Activated B cell treated with CpG ODN at 0.5 μM for 24 hours (primary cell): ENCODE results near the gene CYP2B6. TPM values are rescaled to one million over a fixed set of nuclear protein-coding genes. Genes with fewer than 3 reads are reported as not detected.
"Not testable (repeated sequence)": the region's sequence is repeated elsewhere in the genome, so short reads cannot be mapped to it uniquely, and the experiment has no call there.

ENCODE experiments used
- ATAC-seq: fragments of 200-7000 bp; cut with Tn5 transposase; one replicate; pipeline ENCODE4 v1.10.0; 2021; ENCODE audit warnings: low read depth, mild to moderate bottlenecking, moderate library complexity
- CTCF ChIA-PET: fragments of 350-600 bp; sonication (Branson Sonifier 250); formaldehyde crosslinking; loops from one replicate; lab custom pipeline; 2021; ENCODE audit warnings: antibody characterized with exemption; lab: Charles Lee
- POLR2A ChIA-PET: fragments of 350-600 bp; sonication (Branson Sonifier 250); formaldehyde crosslinking; loops from one replicate; lab custom pipeline; 2021; ENCODE audit warnings: antibody characterized with exemption; lab: Charles Lee
- DNase-seq: peaks from one replicate; pipeline ENCODE4 v3.0.0; 2022
- H3K27ac Mint-ChIP-seq: one replicate; pipeline ENCODE4 v1.8.0; 2020; ENCODE audit warnings: mixed read lengths
- H3K27me3 Mint-ChIP-seq: one replicate; pipeline ENCODE4 v1.8.0; 2021; ENCODE audit warnings: mixed read lengths
- H3K36me3 Mint-ChIP-seq: one replicate; pipeline ENCODE4 v1.8.0; 2021; ENCODE audit warnings: low read depth, mixed read lengths
- H3K4me1 Mint-ChIP-seq: one replicate; pipeline ENCODE4 v1.8.0; 2021; ENCODE audit warnings: mixed read lengths
- H3K4me3 Mint-ChIP-seq: one replicate; pipeline ENCODE4 v1.8.0; 2020; ENCODE audit warnings: mild to moderate bottlenecking, mixed read lengths
- H3K9me3 Mint-ChIP-seq: one replicate; pipeline ENCODE4 v1.8.0; 2020; ENCODE audit warnings: mixed read lengths
- intact Hi-C: fragments of 100-400 bp; cut with micrococcal nuclease; formaldehyde crosslinking; loops from one replicate; pipeline ENCODE4 v1.15.1; 2024
- total RNA-seq: library from RNA; stranded (reverse); gene quantifications from 2 replicates; pipeline ENCODE4 v1.2.3, GENCODE V29; 2022
- TF ChIP-seq, protein P1 (sequence below): fragments of 200-600 bp; IDR thresholded peaks from one replicate; pipeline ENCODE4 v1.8.0; 2022; ENCODE audit warnings: antibody characterized with exemption, mild to moderate bottlenecking

Gene CYP2B6
- total RNA-seq, 1 donor from 2014 or later = not detected

DNA sequence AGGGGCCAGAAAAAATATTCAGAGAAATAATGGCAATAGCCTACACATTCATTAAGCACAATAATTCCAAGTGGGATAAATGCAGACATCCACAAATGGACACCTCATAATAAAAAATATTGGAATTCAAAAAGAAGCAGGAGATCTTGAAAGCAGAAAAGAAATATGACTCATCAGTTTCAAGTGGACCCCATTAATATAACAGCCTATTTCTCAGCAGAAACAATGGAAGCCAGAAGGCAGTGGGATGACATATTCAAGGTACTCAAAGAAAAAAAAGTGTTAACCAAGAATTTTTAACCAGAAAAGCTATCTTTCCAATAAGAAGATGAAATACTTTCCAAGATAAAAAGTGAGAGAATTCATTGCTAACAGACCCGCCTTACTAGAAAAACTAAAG lies 48.7 kb downstream of the CYP2B6 start:
- peaks cover 20% of the 10 kb centered on the region for H3K27me3 Mint-ChIP-seq
- H3K9me3 Mint-ChIP-seq = peaks cover 3% of the 10 kb centered on the region
- CTCF ChIA-PET = no interaction called here
- ATAC-seq = no peak
- H3K27ac Mint-ChIP-seq = no peak overlapping the region
- TF ChIP-seq, protein P1, sequence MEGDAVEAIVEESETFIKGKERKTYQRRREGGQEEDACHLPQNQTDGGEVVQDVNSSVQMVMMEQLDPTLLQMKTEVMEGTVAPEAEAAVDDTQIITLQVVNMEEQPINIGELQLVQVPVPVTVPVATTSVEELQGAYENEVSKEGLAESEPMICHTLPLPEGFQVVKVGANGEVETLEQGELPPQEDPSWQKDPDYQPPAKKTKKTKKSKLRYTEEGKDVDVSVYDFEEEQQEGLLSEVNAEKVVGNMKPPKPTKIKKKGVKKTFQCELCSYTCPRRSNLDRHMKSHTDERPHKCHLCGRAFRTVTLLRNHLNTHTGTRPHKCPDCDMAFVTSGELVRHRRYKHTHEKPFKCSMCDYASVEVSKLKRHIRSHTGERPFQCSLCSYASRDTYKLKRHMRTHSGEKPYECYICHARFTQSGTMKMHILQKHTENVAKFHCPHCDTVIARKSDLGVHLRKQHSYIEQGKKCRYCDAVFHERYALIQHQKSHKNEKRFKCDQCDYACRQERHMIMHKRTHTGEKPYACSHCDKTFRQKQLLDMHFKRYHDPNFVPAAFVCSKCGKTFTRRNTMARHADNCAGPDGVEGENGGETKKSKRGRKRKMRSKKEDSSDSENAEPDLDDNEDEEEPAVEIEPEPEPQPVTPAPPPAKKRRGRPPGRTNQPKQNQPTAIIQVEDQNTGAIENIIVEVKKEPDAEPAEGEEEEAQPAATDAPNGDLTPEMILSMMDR = no peak
- no peaks in the 10 kb centered on the region for H3K4me1 Mint-ChIP-seq
- no peak overlapping the region for H3K4me3 Mint-ChIP-seq
- DNase-seq = no peak
- H3K36me3 Mint-ChIP-seq = no peaks in the 10 kb centered on the region
- intact Hi-C loops = no loop called here
- POLR2A ChIA-PET = no interaction called here

DNA sequence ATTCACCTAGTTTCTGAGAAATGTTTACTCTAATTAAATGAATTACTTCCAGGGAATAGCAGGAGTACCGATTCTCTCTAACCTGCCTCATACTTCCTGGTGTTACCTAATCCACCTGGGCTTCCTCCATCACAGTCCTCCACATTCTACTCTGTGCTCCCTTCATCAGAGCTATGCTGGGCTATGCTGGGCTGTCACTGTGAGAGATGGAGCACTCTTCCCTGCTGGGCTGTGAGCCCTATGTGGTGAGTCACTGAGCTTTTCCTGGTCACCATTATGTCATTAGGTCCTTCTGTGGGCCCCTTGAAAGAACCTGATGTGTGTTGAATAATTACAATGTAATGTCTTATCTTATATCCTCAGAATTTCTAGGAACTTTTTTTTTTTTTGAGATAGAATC lies 54.0 kb downstream of the CYP2B6 start:
- intact Hi-C loops, CTCF ChIA-PET, H3K36me3 Mint-ChIP-seq, H3K4me1 Mint-ChIP-seq, DNase-seq, POLR2A ChIA-PET, H3K9me3 Mint-ChIP-seq, H3K4me3 Mint-ChIP-seq, ATAC-seq, H3K27ac Mint-ChIP-seq: not testable (repeated sequence)
- peaks cover 17% of the 10 kb centered on the region for H3K27me3 Mint-ChIP-seq

DNA sequence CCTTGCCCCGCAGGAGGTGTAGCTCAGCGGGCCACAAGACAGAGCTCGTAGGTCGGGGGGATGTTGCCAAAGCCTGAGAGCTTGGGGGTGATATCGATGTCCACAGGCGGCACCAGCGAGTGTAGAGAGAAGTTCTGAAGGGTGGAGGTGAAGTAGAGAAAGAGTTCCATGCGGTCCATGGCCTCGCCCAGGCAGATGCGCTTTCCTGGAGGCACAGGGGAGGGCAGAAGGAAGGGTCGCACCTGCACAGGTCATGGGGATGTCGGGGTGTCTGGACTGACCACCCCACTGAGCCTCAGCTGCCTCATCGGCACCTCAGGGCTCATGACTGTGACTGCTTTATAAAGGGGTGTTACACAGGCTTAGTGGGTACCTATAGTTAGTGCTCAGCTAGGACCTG lies 59.3 kb downstream of the CYP2B6 start:
- Mint-ChIP-seq H3K4me3 (no peak overlapping the region), H3K4me1 (no peaks in the 10 kb centered on the region), H3K36me3 (no peaks in the 10 kb centered on the region), H3K27ac (no peak overlapping the region), H3K27me3 (peaks cover 23% of the 10 kb centered on the region), H3K9me3 (no peaks in the 10 kb centered on the region)
- no peak for ATAC-seq
- ChIA-PET CTCF (no interaction called here), POLR2A (no interaction called here)
- DNase-seq = no peak
- intact Hi-C loops = no loop called here
- TF ChIP-seq, protein P1 = no peak

DNA sequence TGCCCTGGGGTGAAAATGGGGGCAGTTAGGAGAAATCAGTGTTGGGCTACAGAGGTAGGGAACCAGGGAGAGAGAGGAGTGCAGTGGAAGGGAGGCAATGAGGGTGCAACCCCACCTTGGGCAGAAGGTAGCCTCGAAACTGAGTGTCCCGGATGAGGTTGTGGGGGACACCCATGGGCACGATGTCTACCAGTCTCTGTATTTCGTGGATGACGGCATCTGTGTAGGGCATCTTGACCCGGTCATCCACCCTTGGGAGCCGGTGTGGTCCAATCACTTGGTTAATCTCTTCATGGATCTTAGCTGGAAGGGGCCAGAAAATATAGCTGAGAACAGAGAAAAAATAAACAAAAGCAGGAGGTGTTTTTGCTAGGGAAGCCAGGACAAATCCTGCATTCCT lies 61.1 kb downstream of the CYP2B6 start:
- intact Hi-C loops, H3K4me1 Mint-ChIP-seq, CTCF ChIA-PET, ATAC-seq, H3K27ac Mint-ChIP-seq, H3K36me3 Mint-ChIP-seq, H3K4me3 Mint-ChIP-seq, DNase-seq, POLR2A ChIA-PET, H3K9me3 Mint-ChIP-seq: not testable (repeated sequence)
- H3K27me3 Mint-ChIP-seq = peaks cover 21% of the 10 kb centered on the region

DNA sequence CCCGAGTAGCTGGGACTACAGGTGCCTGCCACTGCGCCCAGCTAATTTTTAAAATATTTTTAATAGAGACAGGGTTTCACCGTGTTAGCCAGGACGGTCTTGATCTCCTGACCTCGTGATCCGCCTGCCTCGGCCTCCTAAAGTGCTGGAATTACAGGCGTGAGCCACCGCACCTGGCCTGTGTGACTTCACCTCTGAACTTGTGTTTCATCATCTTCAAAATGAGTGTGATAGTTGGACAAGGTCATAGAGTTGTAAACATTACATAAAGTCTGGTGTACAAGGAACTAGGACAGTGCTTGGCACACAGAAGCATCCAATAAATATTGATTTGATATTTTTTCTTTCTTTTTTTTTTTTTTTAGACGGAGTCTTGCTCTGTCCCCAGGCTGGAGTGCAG lies 62.2 kb downstream of the CYP2B6 start:
- H3K27ac Mint-ChIP-seq, CTCF ChIA-PET, POLR2A ChIA-PET, H3K9me3 Mint-ChIP-seq, H3K4me3 Mint-ChIP-seq, DNase-seq, ATAC-seq, intact Hi-C loops, H3K36me3 Mint-ChIP-seq, H3K4me1 Mint-ChIP-seq: not testable (repeated sequence)
- H3K27me3 Mint-ChIP-seq = peaks cover 15% of the 10 kb centered on the region

DNA sequence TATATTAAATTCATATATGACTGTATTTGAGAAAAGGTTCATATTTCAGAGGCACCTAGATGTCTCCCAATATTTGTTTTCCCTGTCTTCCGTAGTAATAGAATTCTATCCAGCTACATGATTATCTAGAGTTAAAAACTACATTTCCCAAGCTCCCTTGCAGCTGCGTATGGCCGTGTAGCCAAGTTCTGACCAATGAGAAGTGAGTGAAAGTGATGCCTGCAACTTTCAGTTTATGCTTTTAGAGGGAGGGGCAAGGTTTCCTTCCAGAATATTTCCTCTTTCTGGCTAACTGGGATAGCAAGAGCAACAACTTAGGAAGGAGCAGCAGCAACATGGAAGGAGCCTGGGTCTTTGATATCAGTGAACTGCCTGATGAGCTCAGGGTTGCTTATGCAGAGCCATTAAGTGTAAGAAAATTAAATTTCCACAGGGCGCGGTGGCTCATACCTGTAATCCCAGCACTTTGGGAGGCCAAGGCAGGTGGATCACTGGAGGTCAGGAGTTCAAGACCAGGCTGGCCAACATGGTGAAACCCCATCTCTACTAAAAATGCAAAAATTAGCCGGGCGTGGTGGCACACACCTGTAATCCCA lies 74.0 kb downstream of the CYP2B6 start:
- H3K4me3 Mint-ChIP-seq = no peak overlapping the region
- intact Hi-C loops = no loop called here
- POLR2A ChIA-PET = no interaction called here

More for the DNA sequence above, 74.0 kb downstream of the CYP2B6 start:
- Mint-ChIP-seq H3K9me3 (no peaks in the 10 kb centered on the region), H3K27ac (no peak overlapping the region), H3K4me1 (no peaks in the 10 kb centered on the region), H3K36me3 (no peaks in the 10 kb centered on the region), H3K27me3 (peaks cover 27% of the 10 kb centered on the region)
- ATAC-seq (no peak), DNase-seq (no peak)
- TF ChIP-seq, protein P1 = no peak
- CTCF ChIA-PET = no interaction called here

Other genes with a start within 250 kb of the CYP2B6 start
- 8.5 and 12.7 TPM in 2 replicates for gene ACTMAP, start 240.8 kb upstream of the CYP2B6 start, total RNA-seq
- 138 TPM in 2 replicates for gene SNRPA, start 240.1 kb upstream of the CYP2B6 start, total RNA-seq
- gene MIA, start 215.8 kb upstream of the CYP2B6 start, total RNA-seq = 1.1 and 1.4 TPM in 2 replicates
- 90.6 and 98.1 TPM in 2 replicates for gene RAB4B, start 213.0 kb upstream of the CYP2B6 start, total RNA-seq
- 136 and 147 TPM in 2 replicates for gene EGLN2, start 192.1 kb upstream of the CYP2B6 start, total RNA-seq
- gene CYP2A6, start 140.8 kb upstream of the CYP2B6 start, total RNA-seq = not detected in 2 replicates
- not detected in 2 replicates for gene CYP2A7, start 109.1 kb upstream of the CYP2B6 start, total RNA-seq
- not detected in 2 replicates for gene CYP2A13, start 97.2 kb downstream of the CYP2B6 start, total RNA-seq
- not detected in 2 replicates for gene CYP2F1, start 123.2 kb downstream of the CYP2B6 start, total RNA-seq
- not detected in 2 replicates for gene CYP2S1, start 201.9 kb downstream of the CYP2B6 start, total RNA-seq
- not detected in 2 replicates for gene AXL, start 227.9 kb downstream of the CYP2B6 start, total RNA-seq